GM21360 (cell line): ENCODE measurements around the gene REXO1.
"Not testable (repeated sequence)": the region's sequence is repeated elsewhere in the genome, so short reads cannot be mapped to it uniquely, and the experiment has no call there.

Source experiments
- ATAC-seq: cut with Tn5 transposase; IDR thresholded peaks from one replicate; pipeline ENCODE4 v1.9.1; 2021; ENCODE audit warnings: mild to moderate bottlenecking, moderate library complexity; ENCODE audit not compliant: unreplicated experiment

Gene REXO1

GRCh38 chr19:1875646-1876495 lies 27.6 kb upstream of the REXO1 start:
- ATAC-seq: peak; percentile 82

GRCh38 chr19:1875265-1875645 lies 27.0 kb upstream of the REXO1 start:
- ATAC-seq: not testable (repeated sequence)

DNA sequence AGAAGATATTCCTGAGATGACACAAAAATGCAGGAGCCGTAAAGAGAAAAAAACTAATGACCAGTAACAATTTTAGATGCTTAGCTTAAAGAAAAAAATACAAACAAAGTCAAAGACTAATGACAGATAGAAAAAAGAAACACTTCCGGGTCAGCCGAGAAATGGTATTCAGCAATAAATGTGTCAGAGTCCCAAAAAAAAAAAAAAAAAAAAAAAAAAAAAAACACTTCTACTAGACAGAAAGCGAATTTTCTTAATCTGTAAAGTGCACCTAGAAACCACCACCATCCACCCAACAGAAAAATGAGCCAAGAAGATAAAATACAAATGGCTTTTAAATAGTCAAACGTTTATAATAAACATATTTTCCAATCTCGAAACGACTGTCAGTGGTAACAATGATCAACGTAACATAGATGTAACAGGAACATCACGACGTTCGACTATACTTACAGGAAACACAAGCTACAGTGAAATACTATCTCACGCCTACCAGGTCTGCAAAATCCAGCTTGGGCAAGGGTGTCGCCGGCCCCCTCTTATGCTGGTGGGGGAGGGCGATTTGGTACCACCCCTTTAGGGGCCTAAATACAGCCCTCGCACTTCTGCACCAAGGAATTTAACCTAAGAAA lies 26.4 kb upstream of the REXO1 start:
- ATAC-seq: no peak

GRCh38 chr19:1873524-1874473 lies 25.5 kb upstream of the REXO1 start:
- ATAC-seq: no peak

DNA sequence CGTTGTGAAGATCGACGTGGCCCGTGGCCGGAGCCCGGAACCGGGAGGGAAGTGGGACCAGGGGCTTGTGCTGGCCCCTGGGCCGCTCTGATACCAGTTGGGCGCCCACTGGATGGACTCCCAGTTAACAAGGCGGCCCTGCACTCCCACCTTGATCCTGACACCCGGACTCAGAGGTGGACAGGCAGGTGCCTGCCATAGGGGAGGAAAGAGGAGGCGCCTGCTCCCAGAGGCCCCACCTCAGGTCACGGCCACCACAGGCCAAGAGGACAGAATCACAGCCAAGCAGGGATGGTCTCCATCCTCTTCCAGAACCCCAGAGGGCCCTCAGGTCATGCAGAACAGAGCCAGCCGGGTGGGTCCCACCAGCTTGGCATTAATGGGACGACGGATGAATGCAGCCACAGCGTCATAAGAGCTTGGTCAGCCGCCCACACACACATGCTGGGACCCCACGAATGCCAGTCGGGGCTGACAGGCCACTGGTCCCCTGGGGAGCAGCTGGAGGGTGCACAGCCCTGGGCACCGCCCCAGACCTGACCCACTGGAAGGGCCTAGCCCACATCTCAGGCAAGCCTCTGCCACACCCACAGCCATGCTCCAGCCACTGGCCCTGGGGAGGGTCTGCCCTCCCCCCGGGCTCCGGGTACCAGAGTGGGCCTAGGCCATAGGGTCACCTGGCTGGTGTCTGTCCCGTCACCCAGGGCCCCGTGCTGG lies 24.7 kb upstream of the REXO1 start:
- no peak for ATAC-seq

DNA sequence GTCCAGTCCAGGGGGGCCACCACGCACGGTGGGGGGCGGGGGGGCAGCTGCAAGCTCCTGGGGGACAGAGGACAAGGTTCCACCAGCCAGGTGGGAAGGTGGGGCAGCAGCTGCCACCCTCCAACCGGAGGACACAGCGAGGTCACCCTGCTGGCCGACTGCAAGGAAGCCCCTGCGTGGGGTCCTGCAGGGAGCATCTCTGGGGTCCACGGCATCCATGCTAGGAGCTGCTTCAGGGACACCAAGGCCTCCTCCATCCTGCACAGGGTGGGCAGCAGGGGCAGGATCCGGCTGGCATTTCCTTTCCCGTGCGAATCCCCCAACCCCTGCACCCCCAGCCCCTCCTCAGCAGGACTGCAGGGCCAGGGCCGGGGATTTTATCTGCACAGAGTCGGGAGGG lies 23.3 kb upstream of the REXO1 start:
- ATAC-seq: no peak

GRCh38 chr19:1871140-1871597 lies 22.9 kb upstream of the REXO1 start:
- ATAC-seq: no peak

- ATAC-seq: no peak
These were observed 20.7 kb upstream of the REXO1 start for GRCh38 chr19:1868971-1869370.

GRCh38 chr19:1867349-1867724 lies 19.1 kb upstream of the REXO1 start:
- no peak for ATAC-seq

DNA sequence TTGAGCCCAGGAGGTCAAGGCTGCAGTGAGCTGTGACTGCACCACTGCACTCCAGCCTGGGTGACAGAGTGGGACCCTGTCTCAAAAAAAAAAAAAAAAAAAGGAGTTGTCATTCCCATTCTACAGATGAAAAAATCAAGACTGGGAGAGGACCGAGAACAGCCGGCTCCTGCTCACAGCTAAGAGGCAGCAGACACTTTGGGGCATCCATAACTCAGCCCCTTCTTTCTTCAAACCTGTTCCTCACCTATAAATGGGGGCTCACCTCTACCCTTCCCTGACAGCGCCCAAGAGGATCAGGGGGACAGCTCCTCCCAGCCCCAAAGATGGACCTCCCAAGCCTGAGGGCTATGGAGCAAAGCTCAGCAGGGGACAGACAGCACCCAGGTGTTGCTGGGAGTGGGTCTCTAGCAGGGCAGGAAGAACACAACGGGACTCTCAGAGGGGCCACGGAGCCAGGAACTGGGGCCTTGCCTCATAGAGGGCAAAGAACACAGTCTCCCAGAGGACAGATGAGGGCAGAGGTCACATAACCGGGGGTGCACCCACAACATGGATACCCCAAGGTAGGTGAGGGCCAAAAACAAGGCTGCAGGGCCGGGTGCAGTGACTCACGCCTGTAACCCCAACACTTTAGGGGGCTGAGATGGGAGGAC lies 18.5 kb upstream of the REXO1 start:
- ATAC-seq: no peak

DNA sequence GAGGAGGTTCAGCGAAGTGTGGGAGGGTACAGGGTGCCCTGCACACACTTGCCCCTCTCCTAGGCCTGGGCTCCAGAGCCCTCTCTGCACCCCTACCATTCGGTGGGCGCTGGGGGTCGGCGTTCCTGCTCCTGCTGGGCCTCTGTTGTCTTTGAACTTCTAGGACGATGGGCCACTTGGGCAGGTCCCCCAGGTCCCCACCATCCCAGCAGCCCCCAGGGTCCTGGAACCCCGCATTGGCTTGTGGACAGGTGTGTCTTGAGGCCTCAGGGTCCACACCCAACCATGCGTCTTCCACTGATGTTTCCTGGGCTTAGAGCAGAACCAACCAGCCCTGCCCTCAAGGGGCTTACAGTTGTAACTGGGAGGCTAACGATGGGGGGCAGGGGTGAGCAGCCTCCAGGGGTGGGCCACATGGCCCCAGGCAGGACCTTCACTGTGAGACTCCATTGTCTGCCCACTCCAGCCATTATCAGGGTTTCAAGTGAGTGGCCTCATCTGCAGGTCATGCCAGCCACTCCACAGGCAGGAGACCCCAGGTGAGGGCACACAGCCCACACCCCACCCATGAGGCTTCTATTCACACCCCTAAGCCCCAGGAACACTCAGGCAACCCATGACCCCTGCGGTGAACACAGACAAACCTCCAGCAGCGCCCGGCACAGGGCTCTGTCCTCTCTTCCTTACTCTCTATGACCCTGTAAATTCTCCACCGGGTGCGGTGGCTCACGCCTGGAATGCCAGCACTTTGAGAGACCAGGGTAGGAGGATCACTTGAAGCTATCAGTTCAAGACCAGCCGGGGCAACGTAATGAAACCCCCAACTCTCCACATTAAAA lies 17.1 kb upstream of the REXO1 start:
- ATAC-seq: no peak

GRCh38 chr19:1864480-1865171 lies 16.3 kb upstream of the REXO1 start:
- ATAC-seq: peak; percentile 24

DNA sequence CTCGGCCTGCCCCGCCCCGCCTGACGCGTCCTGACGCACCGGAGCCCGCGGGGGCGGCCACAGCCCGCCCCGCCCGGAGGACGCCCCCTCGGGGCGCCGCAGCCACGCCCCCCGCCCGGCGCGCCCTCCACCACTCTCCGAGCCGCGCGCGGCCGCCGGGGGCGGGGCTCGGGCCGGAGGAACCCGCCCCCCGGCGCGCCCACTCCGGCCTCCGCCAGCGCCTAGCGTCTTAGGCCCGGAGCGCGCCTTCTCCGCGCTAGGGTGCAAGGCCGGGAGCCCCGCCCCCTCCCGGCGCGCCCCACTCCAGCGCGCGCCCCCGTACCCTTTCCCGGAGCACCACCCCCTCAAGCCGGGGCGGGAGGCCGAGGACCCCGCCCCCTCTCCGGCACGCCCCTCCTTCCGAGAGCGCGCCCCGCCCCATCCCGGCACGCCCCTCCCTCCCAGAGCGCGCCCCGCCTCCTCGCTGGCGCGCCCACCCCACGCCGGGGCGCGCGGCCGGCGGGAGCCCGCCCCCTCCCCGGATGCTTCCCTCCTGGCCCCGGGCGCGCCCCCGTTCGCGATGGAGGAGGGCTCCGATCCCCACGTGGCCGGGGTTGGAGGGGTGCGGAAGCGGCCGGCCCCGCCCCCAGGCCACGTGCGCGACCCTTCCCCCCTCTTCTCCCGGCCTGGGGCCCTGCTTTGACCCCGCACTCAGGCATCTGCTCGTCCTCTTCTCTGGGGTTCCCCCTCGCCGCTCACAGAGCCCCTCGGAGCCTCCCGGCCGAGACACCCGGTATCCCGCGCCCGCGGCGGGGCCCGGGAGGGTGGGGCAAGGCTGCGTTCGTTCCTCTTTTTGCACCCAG lies 15.6 kb upstream of the REXO1 start:
- ATAC-seq: peak; percentile 53

DNA sequence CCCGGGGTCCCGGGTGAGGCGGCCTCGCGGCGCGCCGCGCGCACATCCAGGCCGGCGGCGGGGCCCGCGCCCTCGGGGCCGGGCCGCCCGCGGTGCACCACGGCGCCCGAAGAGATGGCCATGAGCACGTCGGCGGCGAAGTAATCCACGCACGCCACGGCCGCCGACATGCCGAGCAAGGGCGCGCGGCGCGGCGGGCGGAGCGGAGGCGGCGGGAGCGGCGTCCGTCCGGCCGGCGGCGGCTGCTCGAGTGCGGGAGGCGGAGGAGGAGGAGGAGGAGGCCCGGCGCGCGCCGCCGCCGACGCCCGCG lies 15.0 kb upstream of the REXO1 start, which contains the start of gene KLF16:
TSS of gene KLF16 (minus strand) at position 252 of the 310 bp plus-strand sequence. CDS start at position 170, 82 bp downstream.
- ATAC-seq: no peak

DNA sequence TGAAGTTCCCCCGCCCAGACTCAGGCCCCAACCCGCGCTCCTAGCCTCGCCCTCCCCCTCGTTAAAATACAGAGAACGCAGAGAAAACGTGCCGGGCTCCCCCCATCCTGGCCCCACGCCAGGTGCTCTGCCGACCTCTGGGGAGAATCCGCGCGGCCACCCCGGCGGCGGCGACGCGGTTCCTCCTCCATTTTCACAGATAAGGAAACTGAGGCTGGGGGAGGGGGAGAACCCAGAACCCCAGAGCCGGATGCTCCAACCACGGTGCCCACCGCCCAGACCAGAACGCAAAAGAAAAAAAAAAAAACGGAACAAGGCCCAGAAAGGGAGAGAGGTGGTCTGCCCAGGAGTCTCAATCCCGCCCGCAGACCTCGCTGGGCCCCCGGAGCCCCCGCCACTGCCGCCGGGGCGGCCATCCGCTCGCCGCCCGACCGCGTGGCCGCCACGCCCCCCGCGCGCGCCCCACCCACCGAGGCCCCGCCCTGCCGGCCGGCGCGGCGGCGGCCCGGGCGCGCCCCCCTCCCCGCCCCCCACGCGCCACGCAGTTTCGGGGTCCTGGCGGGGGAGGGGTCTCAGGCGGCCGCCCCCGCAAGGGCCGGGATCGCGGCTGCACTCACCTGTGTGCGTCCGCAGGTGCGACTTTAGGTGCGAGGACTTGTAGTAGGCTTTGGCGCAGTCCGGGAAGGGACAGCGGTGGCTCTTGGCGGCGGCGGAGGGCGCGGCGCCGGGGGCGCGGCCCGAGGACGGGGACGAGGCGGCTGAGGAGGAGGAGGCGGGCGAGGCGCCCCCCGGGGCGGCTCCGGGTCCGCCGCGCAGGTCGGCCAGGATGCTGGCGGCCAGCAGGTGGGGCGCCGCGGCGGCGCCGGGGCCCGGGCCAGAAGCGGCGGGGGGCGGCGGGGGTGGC lies 14.4 kb upstream of the REXO1 start:
- ATAC-seq: peak; percentile 6

DNA sequence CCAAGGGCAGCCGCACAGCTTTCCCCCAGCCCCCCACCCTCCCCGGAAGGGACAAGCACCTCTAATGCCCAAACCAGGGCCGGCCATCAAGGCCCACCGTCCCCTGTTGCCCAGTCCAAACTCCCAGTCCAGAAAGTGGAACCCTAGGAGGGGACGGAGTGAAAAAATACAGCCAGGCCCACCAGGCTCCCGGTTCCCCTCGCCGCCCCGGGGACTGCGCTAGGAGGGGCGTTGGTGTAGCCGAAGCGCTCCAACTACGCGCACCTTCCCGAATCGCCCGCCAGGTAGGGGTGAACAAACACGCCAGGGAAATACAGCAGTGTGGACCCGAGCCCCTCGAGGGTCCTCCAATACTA lies 13.8 kb upstream of the REXO1 start:
- ATAC-seq: no peak

DNA sequence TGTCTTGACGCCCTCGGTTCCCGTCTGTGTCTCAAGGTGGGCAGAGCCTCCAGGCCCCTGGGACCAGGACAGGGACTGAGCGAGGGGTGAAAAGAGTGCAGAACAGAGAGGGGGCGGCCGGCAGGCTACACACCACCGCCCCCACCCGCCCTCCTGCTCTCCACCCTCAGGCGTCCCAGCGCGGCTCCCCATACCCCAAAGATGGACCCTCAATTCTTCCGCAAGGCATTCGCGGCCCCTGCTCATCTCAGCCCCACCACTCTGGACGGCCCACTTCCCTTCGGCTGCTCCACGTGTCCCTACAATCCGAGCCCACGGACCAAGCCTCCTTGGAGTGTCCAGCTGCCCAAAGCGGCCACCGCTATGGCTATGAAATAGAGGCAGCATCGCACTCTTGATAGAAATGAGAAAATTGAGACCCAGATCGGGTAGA lies 13.3 kb upstream of the REXO1 start:
- ATAC-seq: no peak
